ENCODE measurements around the gene PTPRN2.
"Not testable (repeated sequence)": the region's sequence is repeated elsewhere in the genome, so short reads cannot be mapped to it uniquely, and the experiment has no call there.

The PTPRN2 gene

GRCh38 chr7:157738066-157738460 is 849.6 kb downstream of the PTPRN2 start:
- Histone ChIP-seq H3K36me3 (ENCODE audit: insufficient read depth, low read length) (no peaks in the 10 kb centered on the region), H3K4me2 (ENCODE audit: low read length) (no peak overlapping the region), H3K9me3 (replicated peaks; ENCODE audit: low read length) (peaks cover 11% of the 10 kb centered on the region), H3K4me1 (ENCODE audit: control insufficient read depth, insufficient read depth, low read length) (no peaks in the 10 kb centered on the region), H3K4me3 (ENCODE audit: low read length) (no peak overlapping the region), H3K9ac (ENCODE audit: low read depth, low read length) (no peak overlapping the region), H3K27me3 (ENCODE audit: control insufficient read depth, insufficient read depth, low read length) (no peaks in the 10 kb centered on the region)

DNA sequence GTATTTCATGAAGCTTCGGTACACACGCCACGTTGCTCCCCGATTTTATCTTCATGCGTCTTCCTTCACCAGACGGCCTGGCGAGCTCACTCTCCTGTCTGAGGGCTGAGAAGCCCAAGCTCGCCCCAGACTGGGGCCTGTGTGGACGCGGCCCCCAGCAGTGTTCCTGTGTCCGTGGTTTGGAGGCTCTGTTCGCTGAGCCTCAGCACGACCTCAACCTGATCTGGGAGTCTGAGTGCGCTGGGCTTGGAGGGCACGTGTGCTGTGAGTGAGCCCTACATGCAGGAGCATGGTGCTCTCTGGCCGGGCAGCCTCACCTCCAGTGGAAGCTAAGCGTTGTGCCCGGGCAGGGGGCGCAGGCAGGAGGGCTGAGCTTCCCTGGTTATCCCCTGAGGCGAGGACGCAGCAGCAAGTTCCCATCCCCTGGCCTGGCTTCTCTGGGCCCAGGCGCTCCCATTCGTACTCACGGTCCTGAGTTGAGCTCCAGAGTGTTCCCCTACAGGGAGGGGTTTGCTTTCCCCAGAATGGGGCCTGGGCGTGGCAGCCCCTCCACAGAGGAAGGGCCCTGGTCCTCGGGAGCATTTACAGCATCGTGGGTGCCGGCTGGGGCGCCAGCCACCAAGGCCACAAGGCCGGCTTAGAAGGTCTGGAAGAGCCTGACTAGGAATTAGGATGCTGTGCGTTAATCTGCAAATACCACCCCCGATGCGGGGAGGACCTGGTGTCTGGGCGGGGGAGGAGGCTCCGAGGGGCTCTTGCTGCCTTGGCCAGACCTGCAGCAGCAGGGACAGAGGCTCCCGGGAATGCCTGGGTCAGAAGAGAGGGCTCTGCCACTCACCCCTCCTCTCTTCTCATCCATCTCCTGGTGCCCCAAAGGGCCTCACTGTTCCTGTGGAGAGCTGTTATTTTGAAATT is 850.2 kb downstream of the PTPRN2 start:
- H3K27me3 ChIP-seq (ENCODE audit: control insufficient read depth, insufficient read depth, low read length) = no peaks in the 10 kb centered on the region
- H3K4me3 ChIP-seq (ENCODE audit: low read length) = no peak overlapping the region
- no peaks in the 10 kb centered on the region for H3K36me3 ChIP-seq (ENCODE audit: insufficient read depth, low read length)
- H3K4me2 ChIP-seq (ENCODE audit: low read length) = no peak overlapping the region
- no peak overlapping the region for H3K9ac ChIP-seq (ENCODE audit: low read depth, low read length)
- peaks cover 9% of the 10 kb centered on the region for H3K9me3 ChIP-seq (replicated peaks; ENCODE audit: low read length)
- H3K4me1 ChIP-seq (ENCODE audit: control insufficient read depth, insufficient read depth, low read length) = no peaks in the 10 kb centered on the region

GRCh38 chr7:157736341-157736740 is 851.3 kb downstream of the PTPRN2 start:
- Histone ChIP-seq H3K9ac (ENCODE audit: low read depth, low read length) (no peak overlapping the region), H3K36me3 (ENCODE audit: insufficient read depth, low read length) (no peaks in the 10 kb centered on the region), H3K27me3 (ENCODE audit: control insufficient read depth, insufficient read depth, low read length) (no peaks in the 10 kb centered on the region), H3K4me3 (ENCODE audit: low read length) (no peak overlapping the region), H3K4me1 (ENCODE audit: control insufficient read depth, insufficient read depth, low read length) (no peaks in the 10 kb centered on the region), H3K9me3 (replicated peaks; ENCODE audit: low read length) (peaks cover 9% of the 10 kb centered on the region), H3K4me2 (ENCODE audit: low read length) (no peak overlapping the region)

GRCh38 chr7:157735826-157736225 is 851.8 kb downstream of the PTPRN2 start:
- no peaks in the 10 kb centered on the region for H3K36me3 ChIP-seq (ENCODE audit: insufficient read depth, low read length)
- no peak overlapping the region for H3K4me3 ChIP-seq (ENCODE audit: low read length)
- no peaks in the 10 kb centered on the region for H3K4me1 ChIP-seq (ENCODE audit: control insufficient read depth, insufficient read depth, low read length)
- H3K27me3 ChIP-seq (ENCODE audit: control insufficient read depth, insufficient read depth, low read length) = no peaks in the 10 kb centered on the region
- H3K4me2 ChIP-seq (ENCODE audit: low read length) = no peak overlapping the region
- peaks cover 9% of the 10 kb centered on the region for H3K9me3 ChIP-seq (replicated peaks; ENCODE audit: low read length)
- no peak overlapping the region for H3K9ac ChIP-seq (ENCODE audit: low read depth, low read length)

DNA sequence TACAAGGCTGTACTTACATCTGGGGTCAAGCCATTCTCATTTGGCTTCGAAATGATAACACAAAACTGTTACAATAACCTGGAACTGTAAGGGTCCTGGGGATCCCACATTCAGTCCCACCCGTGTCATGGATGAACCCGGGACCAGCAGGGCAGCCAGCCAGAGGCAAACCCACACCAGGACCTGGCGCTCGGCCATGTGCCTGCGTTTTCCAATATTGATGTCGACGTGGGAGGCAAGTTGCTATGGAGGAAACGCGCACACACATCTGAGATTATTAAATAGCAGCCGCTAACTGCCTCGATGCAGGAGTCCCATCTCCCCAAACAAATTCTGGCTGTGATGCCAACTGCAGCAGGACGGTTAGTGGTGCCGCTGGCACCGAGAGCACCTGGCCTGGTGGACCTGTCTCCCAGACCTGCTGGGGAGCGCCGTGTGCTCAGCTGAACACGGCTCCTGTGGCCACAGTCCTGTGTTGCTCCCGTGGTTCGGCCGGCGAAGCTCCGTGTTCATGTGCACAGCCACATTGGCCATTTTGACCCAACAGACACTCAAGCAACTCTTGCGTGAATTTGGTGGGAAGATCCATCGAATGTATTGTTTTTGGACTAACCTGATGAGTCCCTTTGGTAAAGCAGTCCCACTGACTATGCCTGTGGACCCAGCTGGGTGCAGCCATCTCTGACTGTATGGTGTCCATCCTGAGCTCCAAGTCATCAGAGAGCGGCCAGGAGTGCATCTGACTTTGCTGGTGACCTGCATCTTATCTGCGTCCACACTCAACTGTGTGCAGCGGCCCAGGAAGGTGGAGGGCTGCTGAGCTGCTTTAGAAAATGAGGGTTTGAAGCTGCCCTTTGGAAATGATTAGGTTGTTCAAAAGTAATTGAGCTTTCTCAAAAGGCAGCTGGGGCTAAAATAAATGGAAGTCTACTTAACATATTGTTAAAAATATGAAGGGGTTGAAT is 852.7 kb downstream of the PTPRN2 start:
- Histone ChIP-seq H3K9ac (ENCODE audit: low read depth, low read length) (no peak overlapping the region), H3K9me3 (replicated peaks; ENCODE audit: low read length) (peaks cover 9% of the 10 kb centered on the region), H3K4me1 (ENCODE audit: control insufficient read depth, insufficient read depth, low read length) (no peaks in the 10 kb centered on the region), H3K4me2 (ENCODE audit: low read length) (no peak overlapping the region), H3K4me3 (ENCODE audit: low read length) (no peak overlapping the region), H3K27me3 (ENCODE audit: control insufficient read depth, insufficient read depth, low read length) (no peaks in the 10 kb centered on the region), H3K36me3 (ENCODE audit: insufficient read depth, low read length) (no peaks in the 10 kb centered on the region)

- H3K4me2 ChIP-seq (ENCODE audit: low read length); H3K36me3 ChIP-seq (ENCODE audit: insufficient read depth, low read length); H3K27me3 ChIP-seq (ENCODE audit: control insufficient read depth, insufficient read depth, low read length); H3K9ac ChIP-seq (ENCODE audit: low read depth, low read length); H3K4me1 ChIP-seq (ENCODE audit: control insufficient read depth, insufficient read depth, low read length); H3K4me3 ChIP-seq (ENCODE audit: low read length); H3K9me3 ChIP-seq (replicated peaks; ENCODE audit: low read length): not testable (repeated sequence)
These were observed 853.7 kb downstream of the PTPRN2 start for GRCh38 chr7:157733760-157734395.

GRCh38 chr7:157731126-157731525 is 856.5 kb downstream of the PTPRN2 start:
- H3K9me3 ChIP-seq (replicated peaks; ENCODE audit: low read length) = peaks cover 9% of the 10 kb centered on the region

GRCh38 chr7:157730614-157731013 is 857.0 kb downstream of the PTPRN2 start:
- no peak overlapping the region for H3K9ac ChIP-seq (ENCODE audit: low read depth, low read length)
- H3K27me3 ChIP-seq (ENCODE audit: control insufficient read depth, insufficient read depth, low read length) = no peaks in the 10 kb centered on the region
- H3K4me2 ChIP-seq (ENCODE audit: low read length) = no peak overlapping the region
- no peak overlapping the region for H3K4me3 ChIP-seq (ENCODE audit: low read length)
- no peaks in the 10 kb centered on the region for H3K4me1 ChIP-seq (ENCODE audit: control insufficient read depth, insufficient read depth, low read length)
- H3K36me3 ChIP-seq (ENCODE audit: insufficient read depth, low read length) = no peaks in the 10 kb centered on the region
- peaks cover 9% of the 10 kb centered on the region for H3K9me3 ChIP-seq (replicated peaks; ENCODE audit: low read length)

More at GRCh38 chr7:157731126-157731525, 856.5 kb downstream of the PTPRN2 start:
- no peaks in the 10 kb centered on the region for H3K27me3 ChIP-seq (ENCODE audit: control insufficient read depth, insufficient read depth, low read length)
- H3K9ac ChIP-seq (ENCODE audit: low read depth, low read length) = no peak overlapping the region
- H3K4me2 ChIP-seq (ENCODE audit: low read length) = no peak overlapping the region
- H3K4me3 ChIP-seq (ENCODE audit: low read length) = no peak overlapping the region
- H3K36me3 ChIP-seq (ENCODE audit: insufficient read depth, low read length) = no peaks in the 10 kb centered on the region
- H3K4me1 ChIP-seq (ENCODE audit: control insufficient read depth, insufficient read depth, low read length) = no peaks in the 10 kb centered on the region

GRCh38 chr7:157729566-157729965 is 858.1 kb downstream of the PTPRN2 start:
- peaks cover 1% of the 10 kb centered on the region for H3K9me3 ChIP-seq (replicated peaks; ENCODE audit: low read length)
- H3K27me3 ChIP-seq (ENCODE audit: control insufficient read depth, insufficient read depth, low read length) = no peaks in the 10 kb centered on the region
- no peak overlapping the region for H3K4me2 ChIP-seq (ENCODE audit: low read length)
- no peak overlapping the region for H3K4me3 ChIP-seq (ENCODE audit: low read length)
- H3K4me1 ChIP-seq (ENCODE audit: control insufficient read depth, insufficient read depth, low read length) = no peaks in the 10 kb centered on the region
- H3K36me3 ChIP-seq (ENCODE audit: insufficient read depth, low read length) = no peaks in the 10 kb centered on the region
- no peak overlapping the region for H3K9ac ChIP-seq (ENCODE audit: low read depth, low read length)

- Histone ChIP-seq H3K4me1 (ENCODE audit: control insufficient read depth, insufficient read depth, low read length) (no peaks in the 10 kb centered on the region), H3K9ac (ENCODE audit: low read depth, low read length) (no peak overlapping the region), H3K4me2 (ENCODE audit: low read length) (no peak overlapping the region), H3K9me3 (replicated peaks; ENCODE audit: low read length) (no peaks in the 10 kb centered on the region), H3K4me3 (ENCODE audit: low read length) (no peak overlapping the region), H3K36me3 (ENCODE audit: insufficient read depth, low read length) (no peaks in the 10 kb centered on the region), H3K27me3 (ENCODE audit: control insufficient read depth, insufficient read depth, low read length) (no peaks in the 10 kb centered on the region)
These were observed 859.5 kb downstream of the PTPRN2 start for GRCh38 chr7:157727964-157728615.

DNA sequence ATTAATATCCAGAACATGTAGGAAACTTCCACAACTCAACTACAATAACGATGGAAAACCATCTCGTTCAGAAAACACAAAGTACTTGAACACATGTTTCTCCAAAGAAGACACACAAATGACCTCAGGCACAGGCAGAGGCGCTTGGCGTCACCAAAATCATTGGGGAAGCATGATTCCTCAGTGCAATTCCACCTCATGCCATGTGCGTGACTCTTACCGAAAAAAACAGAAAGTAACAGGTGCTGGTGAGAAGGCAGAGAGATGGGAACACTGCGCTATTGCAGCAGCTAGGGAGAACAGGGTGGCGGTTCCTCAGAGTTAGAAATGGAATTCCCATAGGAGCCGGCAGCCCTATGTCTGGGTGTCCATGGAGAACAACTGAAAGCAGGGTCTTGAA is 860.9 kb downstream of the PTPRN2 start:
- Histone ChIP-seq H3K27me3 (ENCODE audit: control insufficient read depth, insufficient read depth, low read length) (no peaks in the 10 kb centered on the region), H3K9me3 (replicated peaks; ENCODE audit: low read length) (no peaks in the 10 kb centered on the region), H3K9ac (ENCODE audit: low read depth, low read length) (no peak overlapping the region), H3K36me3 (ENCODE audit: insufficient read depth, low read length) (no peaks in the 10 kb centered on the region), H3K4me2 (ENCODE audit: low read length) (no peak overlapping the region), H3K4me1 (ENCODE audit: control insufficient read depth, insufficient read depth, low read length) (no peaks in the 10 kb centered on the region), H3K4me3 (ENCODE audit: low read length) (no peak overlapping the region)
